NCI-H748 (cell line): ENCODE data around the gene LIN7B.
"Not testable (repeated sequence)": the region's sequence is repeated elsewhere in the genome, so short reads cannot be mapped to it uniquely, and the experiment has no call there.

ENCODE experiments used
- DNase-seq: peaks from one replicate; lab custom pipeline; 2025; ENCODE audit not compliant: unreplicated experiment; lab: John Stamatoyannopoulos, UW

The LIN7B gene

DNA sequence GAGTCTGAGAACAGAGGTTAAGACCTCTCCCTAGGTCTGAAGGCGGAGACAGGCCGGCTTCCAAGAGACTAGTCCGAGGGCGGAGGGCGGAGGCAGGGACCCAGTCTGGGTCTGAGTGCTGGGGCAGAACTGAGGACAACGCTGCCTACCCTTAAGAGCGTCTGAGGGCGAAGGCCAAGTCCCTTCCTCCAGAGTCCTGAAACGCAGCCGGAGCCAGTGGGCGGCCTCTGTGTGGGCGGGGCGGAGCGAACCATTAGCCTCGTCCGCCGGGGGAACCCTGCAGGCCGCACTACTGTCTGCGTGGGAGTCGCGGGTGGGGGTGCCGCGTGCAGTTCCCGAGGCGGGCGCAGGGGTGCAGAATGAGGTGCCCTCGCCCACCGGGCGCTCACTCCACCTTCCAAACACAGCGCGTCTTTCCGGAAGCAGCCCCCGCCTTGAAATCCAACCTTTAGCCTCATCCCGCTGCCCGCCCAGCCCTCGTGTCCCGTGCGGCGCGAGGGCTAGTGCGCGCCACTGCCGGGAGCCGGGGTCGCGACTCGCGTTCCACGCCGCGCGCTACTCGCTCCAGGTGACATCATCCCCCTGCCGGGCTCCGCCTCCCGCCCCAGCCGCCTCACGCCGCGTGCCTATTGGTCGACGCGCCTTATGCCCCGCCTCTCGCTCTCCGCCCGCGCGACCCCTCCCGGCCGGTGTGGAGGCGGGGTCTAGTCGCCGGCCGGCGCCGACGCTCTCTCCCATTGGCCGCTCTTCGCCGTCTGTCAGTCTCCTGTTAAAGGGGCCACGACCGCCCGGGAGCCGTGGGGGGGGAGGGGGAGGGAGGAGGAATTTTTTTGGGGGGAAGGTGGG lies 4.6 kb downstream of the LIN7B start, which contains the start of gene C19orf73:
C19orf73 (minus strand) TSS at position 579 of the 846 bp plus-strand sequence; CDS start at position 458, 121 bp downstream.
- peak; percentile 95 for DNase-seq

DNA sequence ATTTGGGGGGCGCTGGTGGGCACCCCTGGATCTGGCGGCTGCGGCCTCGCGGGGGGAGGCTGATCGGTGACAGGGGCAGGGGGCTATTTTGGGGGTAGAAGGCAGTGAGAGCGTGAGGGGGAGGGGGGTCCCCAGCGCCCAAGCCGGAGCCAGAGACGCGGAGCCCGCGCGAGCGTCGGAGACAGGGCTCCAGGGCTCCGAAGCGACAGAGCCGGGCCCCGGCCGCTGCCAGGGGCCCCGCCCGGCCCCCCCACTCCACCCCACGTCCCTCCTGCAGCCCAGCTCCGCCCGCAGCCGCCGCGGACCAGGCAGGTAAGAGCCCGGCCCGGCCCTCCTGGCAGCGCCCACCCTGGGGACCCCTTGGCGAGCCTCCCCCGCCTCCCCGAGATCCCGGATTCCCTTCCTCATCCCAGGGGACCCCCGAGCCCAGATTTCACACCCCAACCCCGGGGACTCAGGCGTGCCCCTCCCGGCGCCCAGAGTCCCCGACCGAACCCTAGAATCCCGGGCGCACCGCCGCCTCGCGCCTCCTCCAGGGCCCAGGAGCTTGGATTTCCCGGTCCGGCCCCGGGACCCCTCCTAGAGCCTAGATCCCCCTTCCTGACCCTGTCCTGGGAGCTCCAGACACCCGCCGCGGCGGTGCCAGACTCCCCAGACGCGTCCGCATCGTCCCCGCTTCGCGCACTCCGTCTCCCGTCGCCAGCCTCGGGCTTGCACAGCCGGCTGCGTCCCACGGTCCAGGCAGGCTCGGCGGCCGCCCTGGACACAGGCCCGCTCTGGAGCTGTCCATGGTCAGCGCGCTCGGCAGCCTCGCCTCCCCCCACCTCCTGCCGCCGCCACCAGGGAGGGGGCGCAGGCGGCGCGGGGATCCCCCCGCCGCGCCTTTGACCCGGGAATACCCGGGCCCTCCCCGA lies 5.5 kb downstream of the LIN7B start, which contains the start of gene PPFIA3:
PPFIA3 (plus strand) TSS at position 134 of the 914 bp plus-strand sequence. CDS start 8,330 bp downstream, outside the sequence.
- peak; percentile 72 for DNase-seq

DNA sequence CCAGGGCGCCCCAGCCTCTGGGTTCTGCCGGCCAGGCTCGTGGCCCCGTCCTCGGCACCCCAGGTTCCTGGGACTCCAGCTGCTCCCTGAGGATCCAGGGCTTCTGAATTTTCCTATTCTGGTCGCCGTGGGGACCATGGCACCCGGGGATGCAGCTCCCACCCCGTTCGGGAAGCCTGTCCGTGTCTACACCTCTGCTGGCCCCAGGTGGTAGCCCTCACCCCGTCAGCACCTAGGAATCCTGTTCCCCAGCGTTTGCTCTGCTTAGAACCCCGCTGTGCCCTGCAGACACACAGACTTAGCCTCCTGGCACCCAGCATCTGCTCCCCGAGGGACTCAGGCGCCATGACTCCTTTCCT lies 6.1 kb downstream of the LIN7B start:
- no peak for DNase-seq

DNA sequence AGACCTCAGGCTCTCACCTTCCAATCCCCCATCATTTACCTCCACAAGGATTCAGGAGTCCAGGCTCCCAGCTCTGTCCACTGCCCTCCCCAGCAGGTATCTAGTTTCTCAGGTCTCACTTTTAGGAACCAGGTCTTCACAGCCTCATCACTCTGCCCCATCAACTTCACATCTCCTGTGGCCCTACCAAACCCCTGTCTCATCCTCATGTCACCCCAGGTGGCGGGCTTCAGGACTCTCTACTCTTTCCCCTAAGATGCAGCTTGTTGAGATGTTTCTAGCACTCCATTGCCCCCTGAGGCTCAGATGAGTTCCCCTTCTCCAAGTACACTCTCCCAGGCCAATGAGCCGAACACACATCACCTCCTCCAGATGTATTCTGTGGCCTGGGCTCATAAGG lies 6.7 kb downstream of the LIN7B start:
- DNase-seq, result no peak

DNA sequence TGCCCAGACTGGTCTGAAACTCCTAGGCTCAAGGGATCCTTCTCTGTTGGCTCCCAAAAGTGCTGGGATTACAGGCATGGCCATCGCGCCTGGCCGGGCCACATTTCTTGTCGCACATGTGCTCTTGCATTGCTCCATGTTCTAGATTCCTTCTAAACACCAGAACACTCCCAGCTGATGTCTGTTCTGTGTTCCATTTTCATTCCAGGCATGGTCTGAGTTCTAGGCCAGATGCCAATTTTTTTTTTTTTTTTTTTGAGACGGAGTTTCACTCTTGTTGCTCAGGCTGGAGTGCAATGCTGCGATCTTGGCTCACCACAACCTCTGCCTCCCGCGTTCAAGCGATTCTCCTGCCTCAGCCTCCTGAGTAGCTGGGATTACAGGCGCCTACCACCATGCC lies 7.7 kb downstream of the LIN7B start:
- not testable (repeated sequence) for DNase-seq

DNA sequence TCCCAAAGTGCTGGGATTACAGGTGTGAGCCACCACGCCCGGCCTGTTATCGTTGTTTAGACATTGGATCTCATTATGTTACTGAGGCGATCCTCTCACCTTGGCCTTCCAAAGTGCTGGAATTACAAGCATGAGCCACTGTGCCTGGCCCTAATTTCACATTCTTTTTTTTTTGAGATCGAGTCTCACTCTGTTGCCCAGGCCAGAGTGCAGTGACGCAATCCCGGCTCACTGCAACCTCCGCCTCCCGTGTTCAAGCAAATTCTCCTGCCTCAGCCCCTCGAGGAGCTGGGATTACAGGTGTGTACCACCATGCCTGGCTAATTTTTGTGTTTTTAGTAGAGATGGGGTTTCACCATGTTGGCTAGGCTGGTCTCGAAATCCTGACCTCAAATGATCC lies 9.1 kb downstream of the LIN7B start:
- DNase-seq, result not testable (repeated sequence)

DNA sequence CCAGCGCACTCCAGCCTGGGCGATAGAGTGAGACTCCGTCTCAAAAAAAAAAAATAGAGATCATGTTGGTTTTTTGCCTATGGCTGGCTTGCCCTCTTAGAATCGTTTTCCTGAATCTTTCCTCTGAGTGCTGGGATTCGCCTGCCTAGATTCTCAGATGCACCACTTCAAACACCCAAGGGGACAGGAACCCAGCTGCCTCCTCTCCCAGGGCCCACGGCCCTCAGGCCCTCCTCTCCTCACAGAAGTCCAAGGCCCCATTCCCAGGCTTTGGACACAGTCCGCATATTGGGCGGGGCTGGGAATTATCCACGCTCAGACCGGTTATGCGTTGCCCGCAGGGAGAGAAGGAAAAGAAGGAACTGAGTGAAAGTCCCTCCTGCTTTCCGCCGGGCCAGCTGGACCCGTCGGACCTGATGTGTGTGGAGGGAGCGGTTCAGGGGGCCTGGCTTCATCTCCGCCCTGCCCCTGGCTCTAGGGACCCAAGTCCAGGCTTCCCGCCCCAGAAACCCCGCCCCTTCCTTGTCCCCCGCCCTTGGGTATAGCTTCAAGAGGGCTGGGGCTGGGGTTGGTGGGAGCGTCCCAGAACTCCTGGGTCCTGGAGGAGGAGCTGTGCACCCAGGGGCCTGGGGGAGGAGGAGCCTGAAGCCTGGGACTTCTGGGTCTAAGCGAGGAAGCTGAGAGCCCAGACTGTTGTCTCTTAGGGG lies 11.0 kb downstream of the LIN7B start:
- no peak for DNase-seq

DNA sequence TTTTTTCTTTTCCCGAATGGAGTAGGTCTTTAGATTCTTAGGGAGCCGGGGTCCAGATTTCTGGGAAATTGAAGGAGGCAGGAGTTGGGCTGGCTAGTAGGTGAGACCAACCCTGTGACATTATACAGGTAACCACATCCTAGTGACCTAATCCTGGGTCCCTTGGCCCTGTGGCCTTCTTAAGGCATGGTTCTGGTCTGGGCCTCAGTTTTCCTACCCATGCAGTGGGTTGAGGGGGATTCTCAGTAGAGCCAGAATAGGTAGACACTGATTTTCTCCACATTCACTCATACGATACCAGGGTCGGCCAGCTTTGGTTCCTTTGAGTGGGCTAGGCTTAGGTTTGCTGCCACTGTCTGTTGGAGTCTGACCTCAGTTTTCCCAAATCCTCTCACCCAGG lies 12.4 kb downstream of the LIN7B start:
- no peak for DNase-seq

DNA sequence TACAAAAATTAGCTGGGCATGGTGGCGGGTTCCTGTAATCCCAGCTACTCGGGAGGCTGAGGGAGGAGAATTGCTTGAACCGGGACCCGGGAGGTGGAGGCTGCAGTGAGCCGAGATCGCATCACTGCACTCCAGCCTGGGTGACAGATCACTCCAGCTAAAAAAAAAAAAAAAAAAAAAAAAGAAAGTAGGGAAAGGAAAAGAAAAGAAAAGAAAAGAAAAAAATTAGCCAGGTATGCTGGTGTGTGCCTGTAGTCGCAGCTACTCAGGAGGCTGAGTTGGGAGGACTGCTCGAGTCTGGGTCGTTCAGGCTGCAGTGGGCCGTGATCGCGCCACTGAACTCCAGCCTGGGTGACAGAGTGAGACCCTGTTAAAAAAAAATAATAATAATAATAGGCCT lies 13.1 kb downstream of the LIN7B start:
- DNase-seq, result not testable (repeated sequence)

DNA sequence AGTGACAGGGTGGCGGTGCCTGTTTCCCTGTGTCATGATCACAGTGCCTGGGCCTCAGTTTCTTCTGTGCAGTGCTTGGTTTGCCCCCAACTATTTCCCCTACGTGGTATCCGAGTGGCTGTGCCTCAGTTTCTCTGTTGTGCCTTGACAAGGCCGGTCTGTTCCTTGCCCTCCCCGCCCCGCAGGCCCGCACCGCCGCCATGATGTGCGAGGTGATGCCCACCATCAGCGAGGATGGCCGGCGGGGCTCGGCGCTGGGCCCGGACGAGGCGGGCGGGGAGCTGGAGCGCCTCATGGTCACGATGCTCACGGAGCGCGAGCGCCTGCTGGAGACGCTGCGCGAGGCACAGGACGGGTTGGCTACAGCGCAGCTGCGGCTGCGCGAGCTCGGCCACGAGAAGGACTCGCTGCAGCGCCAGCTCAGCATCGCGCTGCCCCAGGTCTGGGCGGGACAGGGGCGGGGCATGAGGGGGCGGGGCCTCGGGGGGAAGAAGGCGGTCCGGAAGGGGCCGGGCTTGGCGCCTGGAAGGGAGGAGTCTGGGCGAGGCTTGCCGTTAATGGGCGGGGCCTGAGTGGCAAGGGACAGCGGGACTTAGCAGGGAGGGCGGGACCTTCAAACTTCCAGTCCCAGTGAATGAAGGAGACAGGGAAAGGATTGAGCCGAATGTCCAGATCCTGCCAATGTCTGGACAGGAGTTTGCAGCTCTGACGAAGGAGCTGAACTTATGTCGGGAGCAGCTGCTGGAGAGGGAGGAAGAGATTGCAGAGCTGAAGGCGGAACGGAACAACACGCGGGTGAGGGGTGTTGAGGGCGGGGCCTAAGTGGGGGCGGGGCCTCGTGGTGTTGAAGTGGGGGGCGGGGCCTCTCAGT lies 13.7 kb downstream of the LIN7B start:
- DNase-seq, result peak; percentile 98

DNA sequence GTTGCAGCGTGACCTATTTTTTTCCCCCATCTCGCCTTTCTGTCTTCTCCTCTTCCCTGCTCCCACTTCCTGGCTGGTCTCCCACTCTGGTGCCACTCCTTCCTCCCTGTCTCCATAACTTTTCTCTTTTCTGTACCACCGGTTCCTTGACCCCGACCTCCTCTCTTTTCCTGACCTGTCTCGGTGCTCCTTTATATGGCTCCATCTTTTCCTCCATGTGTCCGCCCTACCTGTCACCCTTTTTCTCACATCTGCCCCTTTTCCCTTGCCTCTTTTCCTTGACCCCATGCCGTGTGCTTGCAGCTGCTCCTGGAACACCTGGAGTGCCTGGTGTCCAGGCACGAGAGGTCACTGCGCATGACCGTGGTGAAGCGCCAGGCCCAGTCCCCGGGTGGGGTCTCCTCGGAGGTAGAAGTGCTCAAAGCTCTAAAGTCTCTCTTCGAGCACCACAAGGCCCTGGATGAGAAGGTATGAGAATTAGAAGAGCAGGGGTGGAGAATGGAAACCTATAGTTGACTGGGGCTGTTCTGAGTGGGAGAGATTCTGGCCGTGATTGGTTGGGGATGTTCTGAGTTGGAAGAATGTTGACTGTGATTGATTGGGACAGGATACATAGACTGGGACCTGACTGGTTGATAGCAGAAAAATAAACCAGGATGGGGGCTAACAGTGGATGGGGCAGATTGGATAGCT lies 14.5 kb downstream of the LIN7B start:
- no peak for DNase-seq

DNA sequence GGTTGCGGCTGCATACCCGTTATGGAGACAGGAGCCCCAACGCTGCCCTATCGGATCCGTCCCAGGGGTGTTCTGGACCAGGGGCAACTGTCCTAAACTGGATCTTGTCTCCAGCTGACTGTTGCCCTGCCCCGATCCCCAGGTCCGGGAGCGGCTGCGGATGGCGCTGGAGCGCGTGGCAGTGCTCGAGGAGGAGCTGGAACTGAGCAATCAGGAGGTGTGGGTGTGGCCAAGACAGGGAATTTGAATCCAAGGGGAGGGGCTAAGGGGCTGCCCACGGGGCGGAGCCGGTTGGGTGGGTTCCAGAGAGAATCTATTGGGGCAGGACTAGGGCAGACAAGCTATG lies 15.0 kb downstream of the LIN7B start:
- DNase-seq, result no peak

DNA sequence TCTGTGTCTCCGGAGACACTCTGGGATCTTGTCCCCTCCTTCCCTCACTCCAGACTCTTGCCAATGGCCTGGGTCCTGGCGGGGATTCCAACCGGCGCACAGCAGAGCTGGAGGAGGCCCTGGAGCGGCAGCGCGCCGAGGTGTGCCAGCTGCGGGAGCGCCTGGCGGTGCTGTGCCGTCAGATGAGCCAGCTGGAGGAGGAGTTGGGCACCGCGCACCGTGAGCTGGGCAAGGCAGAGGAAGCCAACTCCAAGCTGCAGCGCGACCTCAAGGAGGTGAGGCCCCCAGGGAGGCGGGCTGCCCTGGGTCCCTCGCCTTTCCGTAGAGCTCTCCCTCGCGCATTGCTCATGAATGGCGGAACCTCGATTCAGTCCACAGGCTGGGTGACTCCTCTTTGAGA lies 16.2 kb downstream of the LIN7B start:
- no peak for DNase-seq

DNA sequence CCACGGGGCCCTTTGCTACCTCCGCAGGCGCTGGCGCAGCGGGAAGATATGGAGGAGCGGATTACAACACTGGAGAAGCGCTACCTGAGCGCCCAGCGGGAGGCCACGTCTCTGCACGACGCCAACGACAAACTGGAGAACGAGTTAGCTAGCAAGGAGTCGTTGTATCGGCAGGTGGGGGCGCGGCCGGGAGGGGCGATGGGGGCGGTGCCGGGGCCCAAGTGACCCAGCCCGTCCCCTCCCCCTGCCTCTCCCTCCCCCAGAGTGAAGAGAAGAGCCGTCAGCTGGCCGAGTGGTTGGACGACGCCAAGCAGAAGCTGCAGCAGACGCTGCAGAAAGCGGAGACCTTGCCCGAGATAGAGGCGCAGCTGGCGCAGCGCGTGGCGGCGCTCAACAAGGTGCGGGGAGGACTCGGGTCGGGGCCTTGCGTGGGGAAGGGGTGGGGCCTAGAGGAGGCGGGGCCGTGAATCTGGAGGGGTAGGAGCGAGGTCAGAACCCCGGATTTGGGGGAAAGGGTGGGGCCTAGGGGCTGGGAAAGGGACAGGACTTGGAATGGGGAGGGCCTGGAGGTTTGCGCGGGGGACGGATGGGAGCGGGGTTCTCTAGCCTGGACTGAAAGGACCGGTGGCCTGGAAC lies 18.9 kb downstream of the LIN7B start:
- DNase-seq, result no peak

DNA sequence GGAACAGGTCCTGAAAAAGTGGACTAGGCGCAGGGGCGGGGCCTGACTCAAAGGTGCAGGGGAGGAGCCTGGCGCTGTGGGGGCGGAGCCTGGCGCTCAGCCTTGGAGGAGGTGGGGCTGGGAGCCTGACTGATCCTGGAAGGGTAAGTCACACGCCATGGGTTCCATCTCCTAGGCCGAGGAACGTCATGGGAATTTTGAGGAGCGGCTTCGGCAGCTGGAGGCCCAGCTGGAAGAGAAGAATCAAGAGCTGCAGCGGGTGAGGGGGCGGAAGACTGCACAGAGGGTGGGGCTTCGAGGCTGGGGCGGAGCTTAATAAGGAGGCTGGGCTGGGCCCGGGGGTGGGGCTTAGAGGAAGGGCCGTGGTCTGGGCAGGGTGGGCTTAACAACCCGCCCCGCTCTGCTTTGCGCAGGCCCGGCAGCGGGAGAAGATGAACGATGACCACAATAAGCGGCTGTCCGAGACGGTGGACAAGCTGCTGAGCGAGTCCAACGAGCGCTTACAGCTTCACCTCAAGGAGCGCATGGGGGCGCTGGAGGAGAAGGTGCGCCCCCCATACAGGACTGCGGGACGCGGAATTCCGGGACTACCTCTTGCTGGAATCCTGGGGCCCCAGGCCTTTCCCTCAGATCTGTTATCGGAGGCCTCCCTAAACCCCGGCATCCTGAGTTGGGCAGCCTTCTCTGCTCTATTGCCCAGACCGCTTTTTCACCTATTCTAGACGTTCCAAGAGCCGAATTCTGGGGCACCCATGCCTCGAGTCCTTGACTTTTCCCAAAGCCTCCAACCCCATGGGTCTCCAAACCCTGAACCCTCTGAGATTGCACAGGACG lies 19.7 kb downstream of the LIN7B start:
- no peak for DNase-seq

DNA sequence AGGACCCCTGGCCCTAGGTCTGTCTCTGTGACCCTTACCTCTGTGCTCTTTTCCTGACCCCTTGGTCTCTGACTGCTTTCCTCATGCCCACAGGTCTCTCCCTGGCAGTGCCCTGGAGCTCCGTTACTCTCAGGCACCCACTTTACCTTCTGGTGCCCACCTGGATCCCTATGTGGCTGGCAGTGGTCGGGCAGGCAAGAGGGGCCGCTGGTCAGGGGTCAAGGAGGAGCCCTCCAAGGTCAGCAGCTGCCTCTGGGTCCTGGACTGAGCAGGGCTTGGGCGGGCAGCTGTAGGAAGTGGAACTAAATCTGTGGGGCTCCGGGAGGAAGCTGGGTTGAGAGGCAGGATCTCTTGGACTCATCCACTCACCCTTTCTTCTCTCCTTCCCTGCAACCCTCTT lies 21.5 kb downstream of the LIN7B start:
- DNase-seq, result no peak

DNA sequence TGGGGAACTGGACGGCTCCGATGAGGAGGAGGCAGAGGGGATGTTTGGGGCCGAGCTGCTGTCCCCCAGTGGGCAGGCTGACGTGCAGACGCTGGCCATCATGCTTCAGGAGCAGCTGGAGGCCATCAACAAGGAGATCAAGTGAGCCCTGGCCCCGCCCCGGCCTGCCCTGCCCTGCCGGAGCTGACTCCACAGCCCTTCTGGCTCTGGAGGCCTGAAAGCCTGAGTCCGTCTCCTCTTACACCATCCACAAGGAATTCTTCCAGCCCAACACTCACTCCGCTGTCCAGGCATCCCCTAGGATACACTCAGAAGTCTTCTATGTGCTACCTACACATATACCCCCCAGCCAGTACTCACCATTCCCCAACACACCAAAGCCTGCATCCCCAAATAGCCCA lies 22.6 kb downstream of the LIN7B start:
- DNase-seq, result no peak

DNA sequence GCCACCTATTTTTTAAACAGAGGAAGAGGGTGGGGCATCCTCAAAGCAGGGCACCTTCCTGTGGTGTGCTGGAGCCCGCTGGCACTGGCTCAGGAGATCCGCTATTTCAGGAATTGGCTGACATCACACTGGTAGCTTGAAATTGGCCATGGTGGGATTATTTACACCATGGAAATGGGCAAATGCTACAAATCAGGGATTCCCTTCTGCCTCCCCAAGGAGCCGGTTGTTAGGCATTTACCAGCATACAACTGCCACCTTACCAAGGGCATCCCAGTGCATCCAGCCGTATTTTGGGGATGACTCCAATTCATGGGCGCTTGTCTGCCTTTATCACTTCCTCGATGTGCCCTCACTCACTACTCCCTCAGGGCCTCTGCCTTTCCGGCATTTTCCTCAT lies 26.8 kb downstream of the LIN7B start:
- no peak for DNase-seq
